ENCODE results near the gene DOCK2.

The DOCK2 gene

GRCh38 chr5:169871826-169872490, 234.9 kb downstream of the DOCK2 start:
- no peak for TF ChIP-seq CTCF (IDR thresholded peaks at IDR 0.05; ENCODE audit: borderline replicate concordance, control extremely low read depth, extremely low read depth, insufficient read depth, missing control alignments)
- DNase-seq (ENCODE audit: low spot score): no peak
- in situ Hi-C loops (cut with MboI; ENCODE audit: low sequenced_read_pairs, unreplicated experiment): no loop called here

GRCh38 chr5:169873642-169874041, 236.6 kb downstream of the DOCK2 start:
- in situ Hi-C loops (cut with MboI; ENCODE audit: low sequenced_read_pairs, unreplicated experiment): no loop called here
- no peak for TF ChIP-seq CTCF (IDR thresholded peaks at IDR 0.05; ENCODE audit: borderline replicate concordance, control extremely low read depth, extremely low read depth, insufficient read depth, missing control alignments)
- no peak for DNase-seq (ENCODE audit: low spot score)

GRCh38 chr5:169874621-169875020, 237.5 kb downstream of the DOCK2 start:
- no peak for DNase-seq (ENCODE audit: low spot score)
- TF ChIP-seq CTCF (IDR thresholded peaks at IDR 0.05; ENCODE audit: borderline replicate concordance, control extremely low read depth, extremely low read depth, insufficient read depth, missing control alignments): no peak
- in situ Hi-C loops (cut with MboI; ENCODE audit: low sequenced_read_pairs, unreplicated experiment): no loop called here

- no peak for TF ChIP-seq CTCF (IDR thresholded peaks at IDR 0.05; ENCODE audit: borderline replicate concordance, control extremely low read depth, extremely low read depth, insufficient read depth, missing control alignments)
- DNase-seq (ENCODE audit: low spot score): no peak
- in situ Hi-C loops (cut with MboI; ENCODE audit: low sequenced_read_pairs, unreplicated experiment): no loop called here
Observed at GRCh38 chr5:169875091-169875728, 238.1 kb downstream of the DOCK2 start.

GRCh38 chr5:169875731-169876130, 238.7 kb downstream of the DOCK2 start:
- no peak for DNase-seq (ENCODE audit: low spot score)
- in situ Hi-C loops (cut with MboI; ENCODE audit: low sequenced_read_pairs, unreplicated experiment): no loop called here
- no peak for TF ChIP-seq CTCF (IDR thresholded peaks at IDR 0.05; ENCODE audit: borderline replicate concordance, control extremely low read depth, extremely low read depth, insufficient read depth, missing control alignments)

GRCh38 chr5:169876386-169876785, 239.3 kb downstream of the DOCK2 start:
- no peak for TF ChIP-seq CTCF (IDR thresholded peaks at IDR 0.05; ENCODE audit: borderline replicate concordance, control extremely low read depth, extremely low read depth, insufficient read depth, missing control alignments)
- in situ Hi-C loops (cut with MboI; ENCODE audit: low sequenced_read_pairs, unreplicated experiment): no loop called here

More at GRCh38 chr5:169876386-169876785, 239.3 kb downstream of the DOCK2 start:
- DNase-seq (ENCODE audit: low spot score): no peak

All from GM13976 (cell line).